NCI-H187 (cell line): Measurements from ENCODE around the gene IGF1R.

Experiments
- DNase-seq, 2 experiments: peaks; one replicate each; lab custom pipeline; 2025; lab: John Stamatoyannopoulos, UW

IGF1R gene

GRCh38 chr15:98909968-98910885, 261.9 kb downstream of the IGF1R start:
- DNase-seq: no peak

GRCh38 chr15:98914626-98915025, 266.3 kb downstream of the IGF1R start:
- DNase-seq: no peak

- DNase-seq: no peak
These were observed 268.5 kb downstream of the IGF1R start for GRCh38 chr15:98916826-98917225.

GRCh38 chr15:98917417-98917816, 269.1 kb downstream of the IGF1R start:
- no peak for DNase-seq

GRCh38 chr15:98920091-98920880, 271.9 kb downstream of the IGF1R start:
- no peak for DNase-seq

- no peak for DNase-seq
These were observed 274.8 kb downstream of the IGF1R start for GRCh38 chr15:98923171-98923570.

- no peak for DNase-seq
These were observed 275.2 kb downstream of the IGF1R start for GRCh38 chr15:98923579-98923978.

GRCh38 chr15:98924401-98925049, 276.2 kb downstream of the IGF1R start:
- DNase-seq: no peak

- DNase-seq: no peak
These were observed 277.9 kb downstream of the IGF1R start for GRCh38 chr15:98926236-98926635.

- no peak for DNase-seq
These were observed 278.7 kb downstream of the IGF1R start for GRCh38 chr15:98927022-98927421.

- DNase-seq: no peak
These were observed 279.7 kb downstream of the IGF1R start for GRCh38 chr15:98927996-98928395.

- no peak for DNase-seq
These were observed 282.2 kb downstream of the IGF1R start for GRCh38 chr15:98930576-98930975.

GRCh38 chr15:98931004-98931403, 282.7 kb downstream of the IGF1R start:
- no peak for DNase-seq

GRCh38 chr15:98933406-98933805, 285.1 kb downstream of the IGF1R start:
- no peak for DNase-seq

- DNase-seq: no peak
These were observed 287.4 kb downstream of the IGF1R start for GRCh38 chr15:98935736-98936135.

- DNase-seq: no peak
These were observed 289.2 kb downstream of the IGF1R start for GRCh38 chr15:98937413-98938104.

GRCh38 chr15:98938105-98938417, 289.7 kb downstream of the IGF1R start:
- DNase-seq: no peak

- DNase-seq: no peak
These were observed 290.5 kb downstream of the IGF1R start for GRCh38 chr15:98938799-98939198.

- no peak for DNase-seq
These were observed 291.2 kb downstream of the IGF1R start for GRCh38 chr15:98939311-98940080.

- DNase-seq: no peak
These were observed 293.4 kb downstream of the IGF1R start for GRCh38 chr15:98941595-98942255.

- no peak for DNase-seq
These were observed 294.1 kb downstream of the IGF1R start for GRCh38 chr15:98942431-98942830.
